ENCODE measurements around the gene RIMKLB.

Gene RIMKLB

DNA sequence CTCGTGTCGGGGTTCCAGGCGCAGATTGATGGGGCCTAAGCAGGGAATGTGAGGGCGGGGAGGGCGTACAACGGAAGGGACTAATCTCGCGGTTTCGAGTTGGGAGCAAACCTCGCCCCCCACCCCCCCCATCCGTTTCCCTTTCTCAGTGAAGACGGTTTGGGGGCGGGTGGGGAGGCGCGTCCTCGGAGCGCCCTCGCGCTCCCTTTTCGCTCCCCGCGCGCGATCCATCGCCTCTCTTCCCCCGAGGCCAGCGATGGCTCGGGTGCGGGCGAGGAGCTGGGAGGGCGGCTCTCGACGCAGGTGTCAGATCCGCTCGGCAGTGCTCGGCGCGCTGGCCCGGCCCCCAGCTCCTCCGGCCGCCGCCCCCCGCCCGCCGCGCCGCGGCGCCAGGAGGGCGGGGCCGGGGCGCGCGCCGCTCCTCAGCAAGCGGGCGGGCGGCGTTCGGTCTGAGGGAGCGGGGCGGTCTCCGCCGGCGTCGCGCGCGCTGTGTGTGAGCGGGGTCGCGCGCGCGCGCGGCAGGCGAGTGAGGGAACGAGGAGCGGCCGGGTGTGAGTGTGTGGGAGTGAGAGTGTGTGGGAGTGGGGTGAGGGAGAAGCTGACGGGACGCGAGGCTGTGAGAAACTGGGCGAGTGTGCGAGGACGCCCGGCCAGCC is at the start of gene RIMKLB:
RIMKLB (plus strand) TSS at position 516 of the 656 bp plus-strand sequence. CDS start 15,876 bp downstream, outside the sequence.
- peak; percentile 78 for DNase-seq (ENCODE audit: low read depth)

DNA sequence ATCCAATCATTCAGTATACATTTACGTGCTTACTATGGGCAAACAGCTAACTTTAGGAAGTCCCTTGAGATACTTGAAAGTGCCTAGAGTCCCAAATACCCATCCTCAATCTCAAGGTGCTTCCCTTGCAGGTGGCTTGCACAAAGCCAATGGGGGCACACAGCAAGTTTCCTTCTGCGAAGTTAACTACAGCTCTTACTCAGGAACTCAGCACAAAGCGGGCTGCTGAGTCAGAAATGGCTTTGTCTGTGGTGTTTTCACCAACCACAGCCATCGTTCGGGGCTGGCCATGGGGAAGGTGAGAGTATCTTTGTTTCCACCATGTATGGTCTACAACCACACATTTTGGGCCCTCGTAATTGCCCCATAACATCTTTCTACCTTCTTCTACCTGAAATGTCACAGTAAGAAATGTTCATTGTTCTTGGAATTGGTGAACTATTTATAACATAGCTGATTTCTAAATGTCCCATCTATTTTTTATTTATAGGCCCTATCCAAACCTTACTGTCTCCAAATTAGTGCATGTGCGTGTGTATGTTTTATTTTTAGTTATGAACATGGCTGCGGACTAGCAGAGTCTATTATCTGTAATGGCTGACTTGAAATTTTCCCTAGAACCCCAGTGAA is 49.1 kb upstream of the RIMKLB start:
- peak; percentile 17 for DNase-seq (ENCODE audit: low read depth)

- DNase-seq (ENCODE audit: low read depth) = no peak
Measured at GRCh38 chr12:8655421-8655820, 42.4 kb upstream of the RIMKLB start.

DNA sequence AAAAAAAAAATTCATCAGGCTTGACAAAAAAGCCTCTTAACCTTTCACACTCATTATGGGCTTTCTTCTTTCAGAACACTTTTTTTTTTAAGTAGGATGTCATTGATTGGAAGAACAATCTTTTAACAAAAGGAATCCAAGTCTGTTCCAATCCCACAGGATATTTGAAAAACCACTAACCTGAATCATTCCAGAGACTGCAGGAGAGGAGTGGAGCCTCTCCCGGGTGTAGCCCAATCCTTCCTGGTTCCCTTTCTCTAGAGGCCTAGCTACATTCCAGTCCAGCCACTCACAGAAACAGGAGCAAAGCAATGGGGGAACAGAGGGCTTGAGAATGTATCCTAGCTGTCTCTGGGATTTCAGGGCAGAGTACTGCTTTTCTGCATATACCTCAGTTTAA is 39.4 kb upstream of the RIMKLB start:
- no peak for DNase-seq (ENCODE audit: low read depth)

DNA sequence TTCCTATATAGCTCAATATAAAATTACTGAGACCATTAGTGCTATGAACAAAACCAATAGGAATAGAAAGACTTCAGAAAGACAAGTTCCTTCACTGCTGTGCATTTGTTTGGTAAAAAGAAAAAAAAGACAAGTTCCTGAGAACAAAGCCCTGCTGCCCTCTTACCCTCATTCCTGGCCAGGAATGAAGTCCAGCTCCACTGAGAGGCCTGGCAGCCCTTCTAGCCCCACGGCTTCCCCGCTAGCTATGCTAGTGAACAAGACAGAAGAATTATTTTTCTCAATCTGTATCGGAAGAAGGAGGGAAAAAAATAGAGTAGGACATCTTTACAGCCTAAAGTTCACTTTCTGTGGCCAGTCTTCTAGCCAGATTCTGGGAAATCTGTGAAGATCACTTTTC is 36.8 kb upstream of the RIMKLB start:
- no peak for DNase-seq (ENCODE audit: low read depth)

DNA sequence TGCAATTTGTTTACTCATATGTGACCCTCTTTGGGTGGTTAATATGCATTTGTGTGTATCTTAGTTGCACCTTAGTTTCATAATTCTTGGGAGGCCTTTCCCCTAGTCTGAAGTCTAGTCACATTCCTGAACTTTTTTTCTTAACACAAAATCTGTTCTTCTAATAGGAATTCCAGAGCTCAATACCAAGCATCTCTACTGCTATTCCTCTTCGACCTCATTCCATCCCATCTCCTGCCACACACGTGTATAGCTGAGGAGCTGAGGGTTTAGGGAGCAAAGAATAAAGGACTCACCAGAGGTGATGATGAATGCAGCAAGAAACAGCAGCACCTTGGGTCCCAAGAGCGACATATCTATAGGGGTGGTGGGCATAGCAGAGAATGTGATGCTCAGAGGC is 36.0 kb upstream of the RIMKLB start:
- no peak for DNase-seq (ENCODE audit: low read depth)

DNA sequence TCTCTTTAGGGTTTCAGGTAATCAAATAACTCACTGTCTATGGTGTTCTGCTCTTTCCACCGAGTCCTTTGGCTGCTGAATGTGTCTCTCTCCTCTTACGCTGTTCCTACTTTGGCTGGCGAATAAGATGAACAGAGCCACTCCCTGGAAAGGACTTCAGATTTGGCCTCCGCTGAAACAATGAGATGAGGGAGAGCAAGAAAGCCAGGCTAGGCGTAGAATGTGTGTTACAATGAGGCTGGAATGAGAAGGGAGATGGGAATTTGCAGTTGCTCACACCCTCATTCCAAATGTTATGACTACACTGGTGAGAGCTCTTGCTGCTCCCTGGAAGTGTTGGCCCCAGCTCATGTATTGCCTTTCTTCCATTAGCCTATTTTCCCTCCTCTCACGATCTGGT is 35.2 kb upstream of the RIMKLB start, which contains the start of gene MFAP5:
MFAP5 (minus strand) TSS at position 234 of the 400 bp plus-strand sequence. CDS start 722 bp downstream, outside the sequence.
- no peak for DNase-seq (ENCODE audit: low read depth)

- no peak for DNase-seq (ENCODE audit: low read depth)
Measured at GRCh38 chr12:8664228-8664913, 33.4 kb upstream of the RIMKLB start.

GRCh38 chr12:8665759-8666158 is 32.0 kb upstream of the RIMKLB start:
- DNase-seq (ENCODE audit: low read depth) = no peak

GRCh38 chr12:8667270-8667669 is 30.5 kb upstream of the RIMKLB start:
- no peak for DNase-seq (ENCODE audit: low read depth)

- no peak for DNase-seq (ENCODE audit: low read depth)
Measured at GRCh38 chr12:8668441-8668840, 29.4 kb upstream of the RIMKLB start.

DNA sequence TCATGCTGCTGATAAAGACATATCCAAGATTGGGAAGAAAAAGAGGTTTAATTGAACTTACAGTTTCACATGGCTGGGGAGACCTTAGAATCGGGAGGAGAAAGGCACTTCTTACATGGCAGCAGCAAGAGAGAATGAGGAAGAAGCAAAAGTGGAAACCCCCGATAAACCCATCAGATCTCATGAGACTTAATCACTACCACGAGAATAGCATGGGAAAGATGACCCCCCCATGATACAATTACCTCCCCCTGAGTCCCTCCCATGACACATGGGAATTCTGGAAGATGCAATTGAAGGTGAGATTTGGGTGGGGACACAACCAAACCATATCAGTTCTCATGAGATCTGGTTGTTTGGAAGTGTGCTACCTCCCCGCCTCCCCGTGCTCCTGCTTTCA is 25.4 kb upstream of the RIMKLB start:
- no peak for DNase-seq (ENCODE audit: low read depth)

GRCh38 chr12:8675591-8676036 is 22.2 kb upstream of the RIMKLB start:
- DNase-seq (ENCODE audit: low read depth) = no peak

DNA sequence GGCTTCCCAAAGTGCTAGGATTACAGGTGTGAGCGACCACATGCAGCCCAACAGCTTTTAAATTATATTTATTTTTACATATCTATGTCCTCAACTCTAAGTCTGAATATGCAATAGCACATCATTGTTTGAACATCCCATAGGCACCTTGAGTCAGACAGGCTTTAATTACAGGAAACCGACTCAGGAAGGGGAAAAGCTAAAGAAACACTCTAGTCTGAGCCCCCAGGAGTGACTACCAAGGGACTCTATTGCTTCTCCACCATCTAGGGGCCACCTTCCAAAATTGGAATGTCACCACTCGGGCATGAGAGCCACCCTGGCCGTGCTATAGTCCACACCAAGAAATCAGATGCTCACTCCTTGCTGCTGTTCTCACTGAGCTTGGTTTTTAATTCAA is 21.1 kb upstream of the RIMKLB start:
- DNase-seq (ENCODE audit: low read depth) = no peak

DNA sequence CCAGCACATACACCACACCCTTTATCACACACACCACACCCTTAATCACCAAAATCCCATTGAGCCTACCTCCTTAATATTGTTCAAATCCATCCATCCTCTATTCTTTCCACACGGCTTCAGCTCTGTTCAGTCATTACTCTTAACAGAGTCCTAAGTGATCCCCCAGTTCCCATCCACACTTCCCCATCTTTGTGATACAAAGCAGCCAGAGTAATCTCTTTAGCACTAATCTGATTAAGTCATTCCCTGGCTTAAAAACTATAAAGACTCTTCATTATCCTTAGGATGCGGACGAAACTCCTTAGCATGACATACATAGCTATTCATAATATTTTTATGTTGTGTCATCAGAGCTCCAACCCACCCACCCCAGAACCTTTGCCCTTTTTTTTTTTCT is 20.4 kb upstream of the RIMKLB start:
- no peak for DNase-seq (ENCODE audit: low read depth)

DNA sequence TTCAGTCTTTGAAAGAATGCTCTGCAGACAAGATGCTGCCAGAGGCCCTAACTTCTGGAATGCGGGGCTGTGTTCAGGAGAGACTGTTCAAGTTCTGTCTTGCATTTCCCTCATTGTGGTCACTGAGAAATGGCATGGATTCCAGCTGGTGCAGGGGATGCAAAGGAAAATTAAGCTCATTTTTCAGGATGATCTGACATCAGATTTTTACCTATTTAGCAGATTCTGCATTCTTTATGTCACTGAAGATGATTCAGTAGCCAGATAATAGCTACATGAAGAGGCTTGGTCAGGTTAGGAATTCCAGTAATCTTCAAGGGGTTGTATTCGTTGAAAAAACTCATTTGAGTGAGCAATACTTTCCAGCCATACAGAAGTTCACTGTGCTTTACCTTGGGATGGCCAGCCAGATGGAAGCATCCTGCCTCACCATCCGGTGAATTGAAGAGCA is 19.1 kb upstream of the RIMKLB start:
- no peak for DNase-seq (ENCODE audit: low read depth)

GRCh38 chr12:8680533-8680932 is 17.3 kb upstream of the RIMKLB start:
- DNase-seq (ENCODE audit: low read depth) = no peak

DNA sequence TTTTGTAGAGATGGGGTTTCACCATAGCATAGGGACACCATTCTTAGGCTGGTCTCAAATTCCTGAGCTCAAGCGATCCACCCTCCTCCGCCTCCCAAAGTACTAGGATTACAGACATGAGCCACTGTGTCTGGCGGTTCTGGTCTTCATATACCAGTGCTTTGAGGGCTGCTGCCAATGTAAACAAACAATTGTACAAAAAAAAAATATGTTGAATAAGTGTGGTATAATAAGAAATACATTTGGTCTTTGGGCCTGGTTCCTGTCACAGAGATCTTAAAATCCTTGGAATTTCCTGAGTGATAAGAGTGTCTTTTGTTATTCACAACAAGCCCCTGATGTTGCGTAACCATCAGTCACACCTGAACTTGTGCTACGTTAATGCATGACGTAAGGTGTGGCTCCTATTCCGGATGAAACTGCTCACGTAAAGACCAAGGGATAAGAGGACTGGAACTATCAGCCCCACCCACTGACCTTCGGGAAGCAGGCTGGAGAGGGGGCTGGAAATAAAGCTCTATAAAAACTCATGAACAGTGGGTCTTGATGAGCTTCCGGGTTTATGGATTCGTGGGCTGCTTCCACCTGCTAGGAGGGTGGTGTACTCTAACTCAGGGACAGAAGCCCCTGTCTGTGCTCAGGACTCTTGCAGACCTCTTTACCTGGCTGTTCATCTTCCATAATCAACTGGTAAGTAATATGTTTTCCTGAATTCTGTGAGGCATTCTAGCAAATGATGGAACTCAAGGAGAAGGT is 16.5 kb upstream of the RIMKLB start:
- no peak for DNase-seq (ENCODE audit: low read depth)

- DNase-seq (ENCODE audit: low read depth) = no peak
Measured at GRCh38 chr12:8685051-8685450, 12.7 kb upstream of the RIMKLB start.

GRCh38 chr12:8687846-8688601 is 9.8 kb upstream of the RIMKLB start:
- DNase-seq (ENCODE audit: low read depth) = no peak

DNA sequence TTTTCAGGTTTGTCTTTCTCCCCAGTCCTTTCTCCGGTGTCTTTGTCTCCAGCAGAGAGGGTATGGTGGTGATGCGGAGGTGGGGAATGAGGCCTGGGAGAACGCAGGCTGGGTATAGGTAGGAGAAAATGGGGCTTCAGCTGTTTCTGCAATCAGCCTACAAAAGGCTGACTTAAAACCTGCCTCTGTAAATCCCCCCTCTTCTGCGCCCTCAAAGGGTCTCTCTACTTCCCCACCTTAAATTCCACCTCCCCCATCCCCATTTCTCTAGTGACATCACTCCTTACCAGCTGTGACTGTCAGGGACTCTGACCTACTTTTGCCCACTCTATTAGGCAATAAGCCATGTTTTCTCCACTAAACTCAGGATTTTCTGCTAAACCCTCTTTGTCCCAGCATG is 8.1 kb upstream of the RIMKLB start:
- no peak for DNase-seq (ENCODE audit: low read depth)

- no peak for DNase-seq (ENCODE audit: low read depth)
Measured at GRCh38 chr12:8692573-8692972, 5.2 kb upstream of the RIMKLB start.
